Measurements from ENCODE around the gene ZNF641.
"Not testable (repeated sequence)": the region's sequence is repeated elsewhere in the genome, so short reads cannot be mapped to it uniquely, and the experiment has no call there.

The ZNF641 gene

DNA sequence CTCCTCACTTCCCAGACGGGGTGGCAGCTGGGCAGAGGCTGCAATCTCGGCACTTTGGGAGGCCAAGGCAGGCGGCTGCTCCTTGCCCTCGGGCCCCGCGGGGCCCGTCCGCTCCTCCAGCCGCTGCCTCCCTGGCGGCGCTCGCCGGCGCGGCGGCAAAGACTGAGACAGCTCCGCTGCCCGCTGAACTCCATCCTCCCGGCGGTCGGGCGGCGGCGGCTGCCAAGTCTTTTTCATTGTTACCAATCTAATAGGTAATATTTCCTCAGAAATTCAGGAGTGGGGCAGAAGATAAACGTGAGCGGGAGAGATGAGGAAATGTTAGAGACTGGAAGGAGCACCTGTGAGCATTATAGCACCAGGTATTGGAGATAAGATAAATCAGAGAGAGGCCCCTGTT lies 17.0 kb downstream of the ZNF641 start:
- not testable (repeated sequence) for DNase-seq

GRCh38 chr12:48331399-48331798 lies 19.3 kb downstream of the ZNF641 start:
- DNase-seq: no peak

- no peak for DNase-seq
These were observed 21.4 kb downstream of the ZNF641 start for GRCh38 chr12:48329199-48329939.

GRCh38 chr12:48316491-48316890 lies 34.2 kb downstream of the ZNF641 start:
- no peak for DNase-seq

- DNase-seq: no peak
These were observed 39.4 kb downstream of the ZNF641 start for GRCh38 chr12:48311313-48311712.

GRCh38 chr12:48307269-48307668 lies 43.5 kb downstream of the ZNF641 start:
- DNase-seq: no peak

DNA sequence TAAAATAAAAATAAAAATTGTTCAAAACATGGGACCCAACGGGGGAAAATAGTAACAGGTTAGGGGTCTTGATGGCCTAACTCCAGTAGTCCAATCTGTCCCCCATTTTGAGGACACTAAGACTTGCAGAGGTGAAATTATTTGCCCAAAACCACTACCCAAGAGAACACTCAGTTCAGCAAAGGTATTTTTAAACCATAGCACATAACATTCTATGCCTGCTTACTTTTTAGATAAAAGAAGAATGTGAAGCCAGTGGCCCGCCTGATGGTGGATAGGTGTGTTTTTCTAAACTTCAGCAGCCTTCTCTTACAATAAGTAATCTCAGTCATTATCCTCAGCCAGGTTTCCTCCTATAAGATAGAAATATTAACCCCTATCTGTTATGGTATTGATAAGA lies 45.5 kb downstream of the ZNF641 start:
- no peak for DNase-seq

GRCh38 chr12:48302161-48302911 lies 48.4 kb downstream of the ZNF641 start:
- DNase-seq: no peak

DNA sequence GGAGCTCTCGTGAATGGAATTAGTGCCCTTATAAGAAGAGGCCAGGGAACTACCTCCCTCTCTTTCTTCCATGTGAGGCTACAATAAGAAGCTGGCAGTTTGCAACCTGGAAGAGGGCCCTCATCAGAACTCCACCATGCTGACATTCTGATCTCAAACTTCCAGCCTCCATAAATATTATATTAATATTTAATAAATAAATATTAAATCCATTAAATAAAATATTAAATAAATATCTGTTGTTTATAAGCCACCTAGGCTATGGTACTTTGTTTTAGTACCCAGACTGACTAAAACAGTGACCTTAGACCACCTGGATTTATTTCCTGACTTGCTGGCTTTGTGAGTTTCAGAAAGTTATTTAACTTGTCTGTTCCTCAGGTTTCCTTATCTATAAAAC lies 49.9 kb downstream of the ZNF641 start:
- DNase-seq: no peak

DNA sequence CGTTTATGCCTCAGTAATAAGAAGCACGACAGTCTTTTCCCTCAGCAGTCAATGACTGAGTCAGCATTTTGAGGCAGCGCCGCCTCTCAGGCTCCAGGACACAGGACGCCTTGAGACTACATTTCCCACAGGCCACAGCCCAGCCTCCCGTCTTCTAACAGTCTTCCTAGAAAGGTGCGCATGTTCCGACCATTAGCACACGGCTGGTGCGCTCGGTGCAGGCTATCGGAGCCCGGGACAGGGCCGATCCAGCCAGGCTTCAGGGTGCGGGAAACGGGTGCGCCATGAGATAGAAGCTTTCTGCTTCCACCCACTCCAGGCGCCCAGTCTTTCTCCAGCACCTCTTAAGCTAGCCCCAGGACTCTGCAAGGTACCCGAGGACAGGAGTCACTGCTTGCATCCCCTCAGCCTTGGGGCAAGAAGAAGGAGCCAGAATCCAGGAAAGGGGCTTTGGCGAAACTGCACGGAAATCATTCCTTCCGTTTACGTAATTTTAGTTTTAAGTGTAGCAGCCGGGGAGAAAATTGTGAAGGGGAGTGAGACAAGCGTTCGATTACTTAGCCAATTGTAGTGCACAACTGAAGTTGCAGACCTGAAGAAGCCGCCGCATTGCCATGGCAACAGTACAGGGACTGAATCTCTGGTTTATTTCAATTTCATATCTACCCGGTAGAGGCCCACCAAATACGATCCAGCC lies 54.0 kb downstream of the ZNF641 start:
- DNase-seq: no peak

- no peak for DNase-seq
These were observed 58.7 kb downstream of the ZNF641 start for GRCh38 chr12:48292040-48292439.

- DNase-seq: no peak
These were observed 59.2 kb downstream of the ZNF641 start for GRCh38 chr12:48291511-48291910.

- no peak for DNase-seq
These were observed 62.1 kb downstream of the ZNF641 start for GRCh38 chr12:48288387-48289268.
